ENCODE measurements around the gene CCDC170.
"Not testable (repeated sequence)": the region's sequence is repeated elsewhere in the genome, so short reads cannot be mapped to it uniquely, and the experiment has no call there.

CCDC170 gene

GRCh38 chr6:151536188-151536479 lies 42.3 kb downstream of the CCDC170 start:
- no peak for TF ChIP-seq CTCF (IDR thresholded peaks at IDR 0.05; ENCODE audit: control extremely low read depth, extremely low read depth, low read depth, missing control alignments)
- CTCF ChIA-PET: no interaction called here
- no peak for DNase-seq (ENCODE audit: extremely low spot score)
- POLR2A ChIA-PET: no interaction called here

DNA sequence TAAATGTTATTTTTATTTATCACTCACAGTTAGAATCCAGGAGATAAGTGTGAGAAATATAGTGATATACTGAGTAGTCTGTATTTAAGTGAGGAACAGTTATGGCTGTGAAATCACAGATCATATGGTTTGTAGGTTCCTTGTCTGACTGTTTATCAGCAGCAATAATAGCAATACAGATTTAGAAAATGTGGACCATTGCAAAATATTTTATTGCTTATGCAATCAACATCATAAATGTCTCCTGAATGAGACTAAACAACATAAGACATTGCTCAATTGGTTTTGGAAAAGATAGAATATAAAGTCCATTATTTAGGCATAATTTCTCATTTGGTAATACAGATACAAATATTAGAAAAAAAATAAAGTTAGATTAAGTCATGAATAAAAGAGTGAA lies 43.7 kb downstream of the CCDC170 start:
- no peak for TF ChIP-seq CTCF (IDR thresholded peaks at IDR 0.05; ENCODE audit: control extremely low read depth, extremely low read depth, low read depth, missing control alignments)
- ChIA-PET POLR2A (no interaction called here), CTCF (no interaction called here)
- DNase-seq (ENCODE audit: extremely low spot score): no peak

DNA sequence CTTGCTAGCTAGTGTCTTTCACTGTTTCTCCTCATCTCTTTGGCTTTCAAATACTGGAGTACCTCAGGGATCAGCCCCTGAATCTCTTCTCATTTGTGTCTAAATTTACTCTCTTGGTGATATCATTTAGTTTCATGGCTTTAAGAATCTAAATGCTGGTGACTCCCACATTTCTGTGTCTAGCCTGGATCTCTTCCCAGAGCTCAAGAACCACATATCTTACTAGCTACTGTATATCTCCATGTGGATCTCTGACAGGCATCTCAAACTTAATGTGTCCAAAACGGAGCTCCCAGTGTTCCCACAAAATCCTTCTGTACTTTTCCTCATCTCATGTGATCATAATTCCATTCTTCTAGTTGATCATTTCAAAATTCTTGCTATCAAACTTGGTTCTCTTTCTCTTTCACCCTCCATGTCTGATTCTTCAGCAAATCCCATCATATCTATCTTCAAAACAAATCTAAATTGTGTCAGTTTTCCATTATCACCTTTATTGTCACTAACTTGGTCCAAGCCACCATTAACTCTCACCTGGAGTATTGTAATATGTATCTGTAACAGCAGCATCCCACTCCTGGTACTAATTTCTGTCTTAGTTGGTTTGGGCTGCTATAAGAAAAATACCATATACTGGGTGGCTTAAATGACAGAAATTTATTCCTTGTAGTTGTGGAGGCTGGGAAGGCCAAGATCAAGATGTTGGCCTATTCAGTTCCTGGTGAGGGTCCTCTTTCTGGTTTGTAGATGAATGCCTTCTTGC lies 45.9 kb downstream of the CCDC170 start:
- no peak for TF ChIP-seq CTCF (IDR thresholded peaks at IDR 0.05; ENCODE audit: control extremely low read depth, extremely low read depth, low read depth, missing control alignments)
- ChIA-PET CTCF (no interaction called here), POLR2A (no interaction called here)

DNA sequence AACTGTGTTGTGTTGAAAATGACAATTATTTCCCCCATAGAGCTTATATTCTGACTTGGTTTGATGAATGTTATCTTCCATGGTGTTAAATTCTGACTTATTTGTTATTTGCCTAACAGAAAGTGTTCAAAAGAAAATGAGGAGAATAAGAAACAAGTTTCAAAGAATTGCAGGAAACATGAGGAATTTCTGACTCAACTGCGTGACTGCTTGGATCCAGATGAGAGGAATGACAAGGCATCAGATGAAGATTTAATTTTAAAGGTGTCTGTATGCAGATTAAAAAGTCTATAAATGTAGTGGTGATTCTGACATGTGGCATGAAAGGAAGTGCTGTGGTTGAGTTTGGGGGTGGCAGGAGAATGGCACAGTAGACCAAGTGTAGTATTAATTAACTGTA lies 50.6 kb downstream of the CCDC170 start:
- no peak for DNase-seq (ENCODE audit: extremely low spot score)
- POLR2A ChIA-PET: no interaction called here
- CTCF ChIA-PET: no interaction called here
- no peak for TF ChIP-seq CTCF (IDR thresholded peaks at IDR 0.05; ENCODE audit: control extremely low read depth, extremely low read depth, low read depth, missing control alignments)

More for the DNA sequence above, 45.9 kb downstream of the CCDC170 start:
- no peak for DNase-seq (ENCODE audit: extremely low spot score)

- CTCF ChIA-PET; POLR2A ChIA-PET; DNase-seq (ENCODE audit: extremely low spot score): not testable (repeated sequence)
Observed at GRCh38 chr6:151544884-151545283, 51.1 kb downstream of the CCDC170 start.

DNA sequence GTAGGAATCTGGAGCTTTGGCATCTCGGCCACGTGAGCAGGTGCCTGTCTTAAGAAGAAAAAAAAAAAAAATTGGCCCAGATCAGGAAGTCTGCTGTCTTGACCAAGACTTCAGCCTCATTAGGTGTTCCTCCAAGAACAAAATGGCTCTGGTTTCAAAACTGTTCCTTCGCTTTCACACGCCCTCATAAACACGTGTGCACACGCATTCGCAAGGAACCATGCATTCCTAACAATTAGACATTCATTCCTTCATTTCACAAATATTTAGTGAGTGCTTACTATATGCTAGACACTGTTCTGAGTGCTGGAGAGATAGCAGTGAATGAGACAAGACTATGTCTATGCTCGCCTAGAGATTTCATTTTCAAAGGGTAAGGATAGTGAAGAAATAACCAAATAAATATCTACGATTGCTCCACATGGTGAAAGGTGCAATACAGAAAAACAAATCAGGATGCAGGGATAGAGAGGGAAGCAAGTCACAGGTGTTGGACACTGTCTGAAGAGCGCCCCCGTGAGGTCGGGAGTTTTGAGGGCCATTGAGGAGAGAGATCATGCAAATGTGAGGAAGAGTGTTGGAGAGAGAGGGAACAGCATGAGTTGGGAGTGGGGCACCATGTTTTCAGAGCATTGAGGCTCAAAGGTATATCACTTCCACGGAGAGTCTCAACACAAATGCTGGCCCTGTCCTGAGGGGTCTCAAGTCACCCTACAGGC lies 53.3 kb downstream of the CCDC170 start:
- CTCF ChIA-PET: no interaction called here
- peak; percentile 4 for TF ChIP-seq CTCF (IDR thresholded peaks at IDR 0.05; ENCODE audit: control extremely low read depth, extremely low read depth, low read depth, missing control alignments)
- no peak for DNase-seq (ENCODE audit: extremely low spot score)

DNA sequence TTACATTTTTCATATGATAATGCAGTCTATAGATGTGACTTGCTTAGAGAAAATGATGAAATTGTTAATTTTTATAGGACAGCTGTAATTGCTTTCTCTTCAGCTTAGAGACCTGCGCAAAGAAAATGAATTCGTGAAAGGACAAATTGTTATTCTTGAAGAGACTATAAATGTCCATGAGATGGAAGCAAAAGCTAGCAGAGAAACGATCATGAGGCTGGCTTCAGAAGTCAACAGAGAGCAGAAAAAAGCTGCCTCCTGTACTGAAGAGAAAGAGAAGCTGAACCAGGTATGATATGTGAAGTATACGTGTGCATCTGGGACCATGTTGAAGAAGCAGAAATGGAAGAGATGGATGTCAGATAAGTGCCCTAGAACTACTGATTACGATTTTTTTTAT lies 54.4 kb downstream of the CCDC170 start:
- DNase-seq (ENCODE audit: extremely low spot score): no peak
- ChIA-PET CTCF (interaction anchor here (1.2 kb wide), 1 partner anchor 30 kb away, joined by 4 read pairs; no protein-coding TSS in a partner anchor), POLR2A (no interaction called here)
- no peak for TF ChIP-seq CTCF (IDR thresholded peaks at IDR 0.05; ENCODE audit: control extremely low read depth, extremely low read depth, low read depth, missing control alignments)

More for the DNA sequence above, 53.3 kb downstream of the CCDC170 start:
- POLR2A ChIA-PET: no interaction called here

Data from GM10248 (cell line).